Brain microvascular endothelial cell (primary cell): ENCODE measurements around the gene MLLT3.

Experiments used
- DNase-seq: peaks from one replicate; pipeline ENCODE4 v3.0.0-alpha.2; 2020
- H3K27ac ChIP-seq: fragments of 250-450 bp; sonication (Bioruptor Pico); 2 replicates; pipeline ENCODE4 v1.5.1; 2020; ENCODE audit warnings: mild to moderate bottlenecking, moderate library complexity
- H3K27me3 ChIP-seq: fragments of 250-450 bp; sonication (Bioruptor Pico); replicated peaks from 2 replicates; pipeline ENCODE4 v1.5.1; 2020; ENCODE audit warnings: mild to moderate bottlenecking
- H3K36me3 ChIP-seq: fragments of 250-450 bp; sonication (Bioruptor Pico); replicated peaks from 2 replicates; pipeline ENCODE4 v1.5.1; 2020; ENCODE audit warnings: mild to moderate bottlenecking
- H3K4me3 ChIP-seq: 2 replicates; pipeline ENCODE4 v1.5.1; 2011; ENCODE audit warnings: low read depth, mild to moderate bottlenecking, control low read depth, low read length, moderate library complexity
- CTCF ChIP-seq: IDR thresholded peaks from 2 replicates; pipeline ENCODE4 v1.5.1; 2011; ENCODE audit warnings: low read depth, mild to moderate bottlenecking, moderate library complexity, low read length, control low read depth, inconsistent platforms; ENCODE audit errors: missing control alignments
- in situ Hi-C: cut with HindIII; loops from 2 replicates; pipeline ENCODE4 v1.10.0; 2017; ENCODE audit warnings: low sequenced_read_pairs, low pct_ligation_motif_present

MLLT3 gene

GRCh38 chr9:20579524-20580314 is 42.6 kb downstream of the MLLT3 start:
- Histone ChIP-seq H3K27me3 (no peaks in the 10 kb centered on the region), H3K27ac (no peak overlapping the region), H3K4me3 (no peak overlapping the region), H3K36me3 (no peaks in the 10 kb centered on the region)
- in situ Hi-C loops: no loop called here
- no peak for TF ChIP-seq CTCF
- no peak for DNase-seq

- in situ Hi-C loops: no loop called here
- H3K27ac ChIP-seq: no peak overlapping the region
- H3K4me3 ChIP-seq: no peak overlapping the region
- TF ChIP-seq CTCF: no peak
- no peaks in the 10 kb centered on the region for H3K36me3 ChIP-seq
- no peaks in the 10 kb centered on the region for H3K27me3 ChIP-seq
- no peak for DNase-seq
Observed at GRCh38 chr9:20573023-20573422, 49.3 kb downstream of the MLLT3 start.

GRCh38 chr9:20570756-20571155 is 51.5 kb downstream of the MLLT3 start:
- Histone ChIP-seq H3K36me3 (no peaks in the 10 kb centered on the region), H3K4me3 (no peak overlapping the region), H3K27me3 (no peaks in the 10 kb centered on the region), H3K27ac (no peak overlapping the region)
- no peak for TF ChIP-seq CTCF
- DNase-seq: no peak
- in situ Hi-C loops: no loop called here

GRCh38 chr9:20570087-20570486 is 52.2 kb downstream of the MLLT3 start:
- no peak for TF ChIP-seq CTCF
- H3K4me3 ChIP-seq: no peak overlapping the region
- in situ Hi-C loops: no loop called here
- H3K27me3 ChIP-seq: no peaks in the 10 kb centered on the region
- no peak for DNase-seq
- no peaks in the 10 kb centered on the region for H3K36me3 ChIP-seq
- no peak overlapping the region for H3K27ac ChIP-seq

- no peaks in the 10 kb centered on the region for H3K36me3 ChIP-seq
- in situ Hi-C loops: no loop called here
- no peak overlapping the region for H3K4me3 ChIP-seq
- TF ChIP-seq CTCF: no peak
- DNase-seq: no peak
- no peaks in the 10 kb centered on the region for H3K27me3 ChIP-seq
- H3K27ac ChIP-seq: no peak overlapping the region
Observed at GRCh38 chr9:20569525-20569924, 52.8 kb downstream of the MLLT3 start.

- H3K4me3 ChIP-seq: no peak overlapping the region
- in situ Hi-C loops: no loop called here
- DNase-seq: no peak
- no peak for TF ChIP-seq CTCF
- no peaks in the 10 kb centered on the region for H3K27me3 ChIP-seq
- no peaks in the 10 kb centered on the region for H3K36me3 ChIP-seq
- H3K27ac ChIP-seq: no peak overlapping the region
Observed at GRCh38 chr9:20568400-20568799, 53.9 kb downstream of the MLLT3 start.
